IPS-18a (cell line): ENCODE measurements around the gene SUN5.
"Not testable (repeated sequence)": the region's sequence is repeated elsewhere in the genome, so short reads cannot be mapped to it uniquely, and the experiment has no call there.

Experiments used
- H3K27ac ChIP-seq: one replicate; pipeline ENCODE4 v1.5.1; 2013; ENCODE audit warnings: low read length
- H3K27me3 ChIP-seq: one replicate; pipeline ENCODE4 v1.6.1; 2013; ENCODE audit warnings: mild to moderate bottlenecking, low read length; ENCODE audit not compliant: control insufficient read depth, insufficient read depth
- H3K36me3 ChIP-seq: one replicate; pipeline ENCODE4 v1.6.1; 2013; ENCODE audit warnings: low read depth, low read length; ENCODE audit not compliant: control insufficient read depth
- H3K4me1 ChIP-seq: one replicate; pipeline ENCODE4 v1.6.1; 2013; ENCODE audit warnings: low read depth, low read length; ENCODE audit not compliant: control insufficient read depth
- H3K4me3 ChIP-seq: one replicate; pipeline ENCODE4 v1.5.1; 2013; ENCODE audit warnings: low read length
- H3K9ac ChIP-seq: one replicate; pipeline ENCODE4 v1.6.1; 2013; ENCODE audit warnings: mild to moderate bottlenecking, low read length, moderate library complexity
- H3K9me3 ChIP-seq: one replicate; pipeline ENCODE4 v1.6.1; 2013; ENCODE audit warnings: low read depth, low read length; ENCODE audit not compliant: control insufficient read depth

SUN5 gene

DNA sequence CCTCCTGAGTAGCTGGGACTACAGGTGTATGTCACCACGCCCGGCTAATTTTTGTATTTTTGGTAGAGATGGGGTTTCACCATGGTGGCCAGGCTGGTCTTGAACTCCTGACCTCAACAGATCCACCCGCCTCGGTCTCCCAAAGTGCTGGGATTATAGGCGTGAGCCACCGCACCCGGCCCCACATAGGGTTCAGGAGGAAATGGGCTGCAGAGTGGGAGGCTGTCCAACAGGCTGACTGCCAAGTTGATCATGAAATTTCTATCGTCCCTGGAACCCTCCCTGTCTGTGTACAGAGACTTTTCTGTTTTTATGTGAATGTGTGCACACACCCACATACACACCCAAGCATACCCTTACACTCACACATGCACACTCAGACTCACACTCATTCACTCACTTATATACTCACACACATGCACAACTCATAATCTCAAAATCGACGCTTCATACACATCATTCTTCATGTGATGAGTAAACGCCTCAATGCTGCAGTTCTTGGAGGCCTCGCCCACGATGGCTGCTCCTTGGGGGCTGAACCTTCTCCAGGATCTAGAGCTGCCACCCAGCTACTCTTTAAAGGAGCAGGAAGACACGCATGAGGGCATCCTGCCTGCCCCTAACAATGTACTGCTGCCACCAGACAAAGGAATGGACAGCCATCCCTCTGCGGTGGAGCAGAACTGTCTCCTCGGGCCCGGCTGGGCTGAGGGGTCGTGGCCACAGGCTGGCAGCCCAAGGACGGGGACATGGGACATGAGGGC is 35.6 kb downstream of the SUN5 start:
- H3K9me3 ChIP-seq: no peaks in the 10 kb centered on the region
- no peak overlapping the region for H3K27ac ChIP-seq
- H3K27me3 ChIP-seq: no peaks in the 10 kb centered on the region
- no peak overlapping the region for H3K9ac ChIP-seq
- no peaks in the 10 kb centered on the region for H3K36me3 ChIP-seq
- no peak overlapping the region for H3K4me3 ChIP-seq
- peaks cover 15% of the 10 kb centered on the region for H3K4me1 ChIP-seq

DNA sequence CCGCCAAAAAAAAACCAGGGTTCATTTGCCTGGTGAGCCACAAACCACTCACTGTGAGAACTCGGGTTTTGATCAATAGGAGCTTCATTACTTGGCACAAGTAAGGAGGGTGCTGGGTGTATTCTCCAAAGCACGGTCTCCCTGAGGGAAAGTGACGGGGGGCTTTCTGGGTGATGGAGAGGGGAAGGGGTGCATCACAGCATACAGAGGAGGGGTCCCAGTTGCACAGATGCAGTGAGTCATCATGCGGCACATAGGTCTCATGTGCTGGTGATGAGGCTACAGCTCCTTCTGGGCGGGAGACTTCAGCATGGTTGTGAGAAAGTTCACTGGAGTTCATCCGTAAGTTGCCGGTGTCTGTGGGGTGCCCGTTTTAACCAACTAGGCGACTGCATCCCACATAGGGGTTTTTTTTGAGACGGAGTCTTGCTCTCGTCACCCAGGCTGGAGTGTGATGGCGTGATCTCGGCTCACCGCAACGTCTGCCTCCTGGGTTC is 36.2 kb downstream of the SUN5 start:
- H3K4me1 ChIP-seq: peaks cover 15% of the 10 kb centered on the region
- no peaks in the 10 kb centered on the region for H3K27me3 ChIP-seq
- no peak overlapping the region for H3K27ac ChIP-seq
- no peak overlapping the region for H3K4me3 ChIP-seq
- H3K36me3 ChIP-seq: no peaks in the 10 kb centered on the region
- no peak overlapping the region for H3K9ac ChIP-seq
- H3K9me3 ChIP-seq: no peaks in the 10 kb centered on the region

DNA sequence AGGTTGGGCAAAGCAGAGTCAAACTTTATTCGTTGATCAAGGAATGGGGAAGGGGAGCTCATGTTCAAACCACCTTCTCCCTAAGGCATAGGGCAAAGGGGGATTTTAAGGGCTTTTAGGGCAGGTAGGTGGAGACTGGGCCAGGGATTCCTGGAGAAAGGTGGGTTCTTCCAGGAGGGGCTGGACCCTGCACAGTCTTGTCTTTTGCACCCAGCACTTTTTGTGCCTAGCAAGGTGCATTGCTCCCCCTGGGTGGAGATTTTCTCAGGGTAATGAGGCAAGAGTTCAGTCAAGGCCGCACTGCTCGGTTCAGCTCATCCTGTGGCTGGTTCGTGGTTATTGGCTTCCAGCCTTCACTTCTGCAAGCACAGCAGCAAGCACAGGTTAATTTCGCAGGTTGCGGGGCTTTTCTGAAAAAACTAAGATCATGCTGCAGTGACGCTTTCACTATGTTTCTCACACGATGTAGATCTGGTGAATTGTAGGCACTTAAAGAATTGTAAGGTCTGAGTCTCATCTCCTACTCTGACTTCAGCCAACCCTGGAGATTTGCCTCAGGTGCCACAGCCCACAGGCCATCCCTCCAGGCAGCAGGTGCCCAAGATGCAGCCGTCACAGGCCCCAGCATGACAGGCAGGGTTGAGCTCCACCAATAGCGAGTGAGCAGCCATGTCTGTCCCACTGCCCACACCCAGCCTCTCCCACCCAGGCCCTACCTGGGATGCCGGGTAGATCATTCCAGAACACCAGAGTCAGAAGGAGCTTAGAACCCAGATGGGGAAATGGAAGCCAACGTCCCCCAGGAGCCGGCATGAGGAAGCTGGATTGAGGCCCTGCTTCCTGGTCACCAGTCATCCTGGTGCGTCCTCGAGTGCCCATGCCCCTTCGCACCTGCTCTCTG is 37.1 kb downstream of the SUN5 start:
- H3K4me1 ChIP-seq: peaks cover 12% of the 10 kb centered on the region
- no peaks in the 10 kb centered on the region for H3K36me3 ChIP-seq
- no peak overlapping the region for H3K27ac ChIP-seq
- H3K9me3 ChIP-seq: no peaks in the 10 kb centered on the region
- H3K4me3 ChIP-seq: no peak overlapping the region
- no peak overlapping the region for H3K9ac ChIP-seq
- no peaks in the 10 kb centered on the region for H3K27me3 ChIP-seq

DNA sequence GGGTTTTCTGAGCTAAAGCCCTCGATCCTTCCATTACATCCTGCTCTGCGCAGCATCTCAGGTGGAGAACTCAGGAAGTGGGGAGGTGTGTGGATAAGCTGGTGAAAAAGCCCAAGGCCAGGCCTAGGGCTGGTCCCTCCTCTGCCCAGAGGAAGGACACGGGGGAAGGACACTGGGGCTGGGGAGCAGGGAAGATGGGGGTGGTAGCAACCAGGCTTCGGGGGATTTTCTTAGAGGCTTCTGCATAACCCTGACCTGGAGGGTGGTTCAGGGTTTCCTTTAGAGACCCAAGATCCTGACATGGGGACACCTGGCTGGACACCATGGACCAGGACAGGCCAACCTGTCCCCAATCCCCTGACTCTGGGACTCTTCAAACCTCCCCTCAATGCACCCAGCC is 37.9 kb downstream of the SUN5 start:
- H3K4me1 ChIP-seq: peaks cover 4% of the 10 kb centered on the region

DNA sequence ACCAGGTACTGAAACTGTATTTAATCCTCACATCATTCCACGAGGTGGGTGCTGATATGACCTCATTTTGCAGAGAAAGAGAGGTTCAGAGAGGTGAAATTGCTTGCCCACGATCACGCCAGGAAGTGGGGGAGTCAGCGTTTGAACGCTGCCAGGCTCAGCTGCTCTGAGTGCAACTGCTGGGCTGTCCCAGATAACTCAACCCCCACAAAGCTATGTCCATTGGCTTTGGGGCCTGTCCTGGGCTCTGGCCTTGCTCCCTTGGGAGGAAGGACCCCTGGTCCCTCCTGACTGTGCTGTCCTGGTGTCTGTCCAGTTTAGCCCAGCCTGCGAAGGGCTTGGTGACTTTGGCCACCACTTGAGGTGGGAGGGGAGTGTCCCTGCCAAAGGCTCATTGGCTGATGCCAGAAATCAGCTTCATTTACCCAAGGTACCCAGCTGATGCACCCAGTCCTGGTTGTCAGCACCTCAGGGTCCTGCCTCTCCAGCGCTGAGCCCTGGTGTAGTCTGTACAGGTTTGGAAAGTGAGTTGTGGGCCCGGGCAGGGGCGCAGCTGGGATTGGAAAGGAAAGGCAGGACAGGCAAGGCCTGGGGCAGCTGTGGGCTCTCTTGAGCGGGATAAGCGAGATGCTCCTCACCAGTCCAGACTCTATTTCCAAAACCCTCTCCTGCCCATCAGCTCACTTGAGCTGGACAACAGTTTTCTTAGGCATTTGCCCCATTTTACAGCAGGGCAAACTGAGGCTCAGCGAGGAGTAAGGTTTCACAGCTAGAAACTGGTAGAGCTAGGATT is 38.5 kb downstream of the SUN5 start:
- Histone ChIP-seq H3K36me3 (no peaks in the 10 kb centered on the region), H3K4me1 (no peaks in the 10 kb centered on the region), H3K4me3 (no peak overlapping the region), H3K9ac (no peak overlapping the region), H3K27ac (no peak overlapping the region), H3K27me3 (no peaks in the 10 kb centered on the region), H3K9me3 (no peaks in the 10 kb centered on the region)

More for the DNA sequence above, 37.9 kb downstream of the SUN5 start:
- Histone ChIP-seq H3K9me3 (no peaks in the 10 kb centered on the region), H3K27me3 (no peaks in the 10 kb centered on the region), H3K9ac (no peak overlapping the region), H3K36me3 (no peaks in the 10 kb centered on the region), H3K4me3 (no peak overlapping the region), H3K27ac (no peak overlapping the region)

DNA sequence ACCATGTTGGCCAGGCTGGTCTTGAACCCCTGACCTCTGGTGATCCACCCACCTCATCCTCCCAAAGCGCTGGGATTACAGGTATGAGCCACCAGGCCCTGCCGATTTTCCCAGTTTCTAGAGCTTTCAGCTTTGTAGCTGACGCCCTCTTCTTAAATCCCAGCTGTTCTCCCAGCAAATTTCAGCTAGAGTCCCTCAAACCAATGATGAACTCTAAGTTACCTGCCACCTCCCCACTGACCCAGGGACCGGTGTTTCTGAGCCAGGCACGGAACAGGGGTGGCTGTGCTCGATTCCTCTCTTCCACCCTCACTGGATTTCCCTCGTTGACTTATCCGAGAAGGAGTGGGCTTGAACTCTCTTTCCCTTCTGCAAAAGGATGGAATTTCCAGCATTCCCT is 39.1 kb downstream of the SUN5 start:
- no peaks in the 10 kb centered on the region for H3K27me3 ChIP-seq

DNA sequence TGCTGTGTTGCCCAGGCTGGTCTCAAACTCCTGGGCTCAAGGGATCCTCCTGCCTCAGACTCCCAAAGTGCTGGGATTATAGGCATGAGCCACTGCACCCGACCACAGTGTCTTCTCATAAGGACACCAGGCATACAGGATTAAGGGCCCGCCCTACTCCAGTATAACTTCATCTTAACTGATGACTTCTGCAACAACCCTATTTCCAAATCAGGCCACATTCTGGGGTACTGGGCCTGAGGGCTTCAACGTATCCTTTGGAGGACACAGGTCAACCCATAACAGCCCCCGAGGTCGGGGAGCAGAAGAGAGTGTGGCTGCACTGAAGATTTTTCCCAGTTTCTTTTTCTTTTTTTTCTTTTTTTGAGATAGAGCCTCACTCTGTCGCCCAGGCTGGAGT is 39.7 kb downstream of the SUN5 start:
- H3K36me3 ChIP-seq: no peaks in the 10 kb centered on the region
- H3K4me3 ChIP-seq: no peak overlapping the region
- no peak overlapping the region for H3K27ac ChIP-seq
- H3K9ac ChIP-seq: no peak overlapping the region
- no peaks in the 10 kb centered on the region for H3K4me1 ChIP-seq
- no peaks in the 10 kb centered on the region for H3K27me3 ChIP-seq
- no peaks in the 10 kb centered on the region for H3K9me3 ChIP-seq

More for the DNA sequence above, 39.1 kb downstream of the SUN5 start:
- Histone ChIP-seq H3K4me3 (no peak overlapping the region), H3K27ac (no peak overlapping the region), H3K9ac (no peak overlapping the region), H3K36me3 (no peaks in the 10 kb centered on the region), H3K4me1 (no peaks in the 10 kb centered on the region), H3K9me3 (no peaks in the 10 kb centered on the region)

DNA sequence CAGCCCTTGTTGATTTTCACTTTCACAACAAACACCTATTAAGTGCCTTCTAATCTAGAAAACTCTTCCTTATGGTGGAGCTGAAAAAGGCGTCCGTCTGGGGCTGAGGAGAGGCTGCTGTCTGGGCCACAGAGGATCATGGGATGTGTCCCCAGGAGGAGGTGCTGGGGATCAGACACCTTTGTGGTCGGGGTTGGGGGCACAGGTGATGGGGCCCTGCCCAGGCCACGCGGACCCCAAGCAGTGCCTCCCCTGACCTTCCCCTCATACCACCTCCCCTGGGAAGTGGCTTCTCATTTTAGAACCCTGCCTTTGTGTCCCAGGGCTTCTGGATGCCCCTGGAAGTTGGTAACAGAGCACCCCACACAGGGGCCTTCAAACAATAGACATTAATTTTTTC is 41.1 kb downstream of the SUN5 start:
- Histone ChIP-seq H3K4me3 (no peak overlapping the region), H3K27me3 (no peaks in the 10 kb centered on the region), H3K27ac (no peak overlapping the region), H3K9me3 (no peaks in the 10 kb centered on the region), H3K36me3 (no peaks in the 10 kb centered on the region), H3K9ac (no peak overlapping the region), H3K4me1 (no peaks in the 10 kb centered on the region)

DNA sequence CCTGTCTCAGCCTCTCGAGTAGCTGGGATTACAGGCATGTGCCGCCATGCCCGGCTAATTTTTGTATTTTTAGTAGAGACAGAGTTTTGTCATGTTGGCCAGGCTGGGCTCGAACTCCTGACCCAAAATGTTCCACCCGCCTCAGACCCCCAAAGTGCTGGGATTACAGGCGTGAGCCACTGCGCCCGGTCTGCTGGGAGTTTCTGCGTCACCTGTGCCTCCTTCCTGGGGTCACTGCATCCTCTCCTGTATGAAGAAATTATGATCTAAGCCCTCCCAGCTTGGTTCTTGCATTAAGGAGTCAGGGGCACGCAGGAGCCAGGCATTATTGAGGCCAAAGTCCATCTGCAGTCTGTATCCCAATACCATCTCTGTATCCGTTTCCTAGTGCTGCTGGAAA is 41.6 kb downstream of the SUN5 start:
- H3K4me3 ChIP-seq, H3K9ac ChIP-seq, H3K36me3 ChIP-seq, H3K27me3 ChIP-seq, H3K4me1 ChIP-seq, H3K9me3 ChIP-seq, H3K27ac ChIP-seq: not testable (repeated sequence)

DNA sequence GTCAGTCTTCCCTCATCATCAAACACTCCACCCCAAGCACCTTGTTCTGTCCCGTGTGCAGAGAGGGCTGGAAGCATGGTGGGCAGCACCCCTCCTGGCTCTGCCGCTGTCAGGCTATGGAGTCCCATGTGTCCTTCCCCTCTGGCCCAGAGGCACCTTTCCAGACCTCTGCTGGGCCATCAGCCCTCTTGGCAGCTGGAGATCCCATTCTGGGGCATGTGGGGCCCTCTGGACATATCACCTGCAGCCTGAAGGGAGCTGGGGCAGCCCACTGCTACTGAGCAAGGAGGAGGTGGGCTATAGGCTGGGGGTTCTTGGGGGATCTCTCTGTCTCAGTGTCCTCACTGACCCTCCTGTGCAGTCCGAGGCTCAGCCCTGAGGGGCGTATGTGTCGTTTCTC is 42.2 kb downstream of the SUN5 start:
- Histone ChIP-seq H3K4me1 (no peaks in the 10 kb centered on the region), H3K4me3 (no peak overlapping the region), H3K36me3 (no peaks in the 10 kb centered on the region), H3K9ac (no peak overlapping the region), H3K9me3 (no peaks in the 10 kb centered on the region), H3K27ac (no peak overlapping the region), H3K27me3 (no peaks in the 10 kb centered on the region)
